T follicular helper cell (primary cell): ENCODE data around the gene BTF3L4.
"Not testable (repeated sequence)": the region's sequence is repeated elsewhere in the genome, so short reads cannot be mapped to it uniquely, and the experiment has no call there.

Source experiments
- DNase-seq: peaks from one replicate; pipeline ENCODE4 v3.0.0-alpha.2; 2020; ENCODE audit warnings: low read depth

BTF3L4 gene

DNA sequence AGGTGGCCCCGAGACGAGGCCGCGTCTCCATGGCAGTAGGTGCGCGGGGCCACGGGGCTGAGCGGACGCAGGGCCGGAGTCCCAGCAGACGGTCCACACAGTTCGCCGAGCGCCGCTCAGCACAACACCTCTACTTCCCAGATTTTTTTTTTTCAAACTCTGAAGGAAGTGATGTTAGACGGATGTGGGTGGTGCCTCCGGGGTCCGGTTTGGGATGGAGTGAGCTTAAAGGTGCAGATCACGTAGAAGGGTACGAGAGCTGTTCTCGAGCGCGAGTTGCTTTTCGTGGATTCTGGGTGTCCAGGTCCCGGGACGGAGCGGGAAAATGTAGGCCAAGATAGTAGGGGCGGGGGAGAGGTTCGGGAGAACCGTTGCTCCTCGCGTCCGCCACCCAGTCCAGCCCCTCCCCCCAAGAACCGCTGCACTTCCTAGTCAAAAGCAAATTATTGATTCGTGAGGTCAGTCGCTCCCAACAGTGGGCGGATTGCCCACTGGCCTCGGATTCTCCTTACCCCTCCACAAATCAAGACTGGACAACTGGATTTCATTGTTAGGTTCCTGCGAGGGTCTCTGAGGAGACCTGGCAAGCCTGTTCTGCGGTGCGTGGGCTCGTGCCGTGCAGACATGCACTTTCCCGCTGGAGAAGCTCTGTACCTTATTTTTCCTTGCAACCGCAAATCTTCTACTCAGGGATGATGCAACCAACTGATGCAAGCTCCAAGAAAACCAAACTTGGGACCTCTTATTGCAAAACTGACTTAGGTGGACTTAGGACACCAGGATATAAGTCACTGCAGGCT lies 829 bp upstream of the BTF3L4 start, which contains the start of gene TXNDC12:
TSS of gene TXNDC12 (minus strand) at position 126 of the 800 bp plus-strand sequence. CDS start at position 31, 95 bp downstream.
- peak; percentile 43 for DNase-seq

GRCh38 chr1:52055866-52056162 lies 281 bp upstream of the BTF3L4 start:
- no peak for DNase-seq

- no peak for DNase-seq
Observed at GRCh38 chr1:52056937-52057231, 789 bp downstream of the BTF3L4 start.

- no peak for DNase-seq
Observed at GRCh38 chr1:52057255-52057654, 1.2 kb downstream of the BTF3L4 start.

- no peak for DNase-seq
Observed at GRCh38 chr1:52057876-52058415, 1.9 kb downstream of the BTF3L4 start.

DNA sequence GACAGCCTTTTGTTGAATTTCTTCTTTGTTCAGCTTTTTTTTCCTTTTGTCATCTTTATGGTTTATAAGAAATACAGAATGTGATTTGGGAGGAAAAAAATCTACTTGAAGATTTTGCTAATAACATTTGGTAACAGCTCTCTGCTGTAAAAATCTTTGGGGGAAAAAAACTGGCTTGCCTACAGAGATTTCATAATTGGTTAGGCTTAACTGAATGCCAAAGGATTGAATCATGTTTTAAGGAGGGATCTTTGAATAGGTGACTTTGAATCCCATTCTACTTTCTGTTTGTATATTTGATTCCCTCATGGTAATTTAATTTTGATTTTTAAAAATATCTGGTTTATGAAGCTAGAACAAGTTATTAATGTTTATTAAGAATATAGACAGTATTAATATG lies 3.2 kb downstream of the BTF3L4 start:
- no peak for DNase-seq

DNA sequence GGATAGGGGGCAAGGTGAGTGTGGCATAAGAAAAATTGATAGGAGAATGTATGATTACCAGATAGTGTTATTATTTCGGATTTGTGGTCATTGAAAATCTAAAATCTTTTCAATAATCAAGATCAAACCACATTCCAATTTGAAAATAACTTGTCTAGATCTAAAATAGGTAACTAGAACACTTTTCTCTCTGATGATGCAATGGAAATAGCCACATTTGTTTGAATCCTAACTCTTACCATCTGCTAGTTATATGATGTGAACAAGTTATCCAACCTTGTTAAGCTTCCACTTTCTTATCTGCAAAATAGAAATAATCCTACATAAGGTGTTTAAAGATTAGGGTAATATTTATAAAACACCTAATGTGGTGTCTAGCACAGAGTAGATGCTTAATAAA lies 3.8 kb downstream of the BTF3L4 start:
- no peak for DNase-seq

- no peak for DNase-seq
Observed at GRCh38 chr1:52060822-52061221, 4.7 kb downstream of the BTF3L4 start.

- no peak for DNase-seq
Observed at GRCh38 chr1:52063192-52063591, 7.1 kb downstream of the BTF3L4 start.

DNA sequence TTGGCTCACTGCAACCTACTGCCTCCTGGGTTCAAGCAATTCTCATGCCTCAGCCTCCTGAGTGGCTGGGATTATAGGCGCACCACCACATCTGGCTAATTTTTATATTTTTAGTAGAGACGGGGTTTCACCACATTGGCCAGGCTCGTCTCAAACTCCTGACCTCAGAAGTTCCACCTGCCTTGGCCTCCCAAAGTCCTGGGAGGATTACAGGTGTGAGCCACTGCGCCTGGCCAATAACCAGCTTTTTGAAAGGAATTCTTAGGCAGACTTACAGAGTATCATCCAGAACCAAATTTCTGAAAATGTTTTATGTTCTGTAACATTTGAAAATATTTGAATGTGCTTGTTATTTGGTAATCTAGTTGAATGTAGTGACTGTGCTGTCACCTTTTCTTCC lies 14.6 kb downstream of the BTF3L4 start:
- DNase-seq, result no peak

GRCh38 chr1:52072291-52072690 lies 16.2 kb downstream of the BTF3L4 start:
- DNase-seq, result no peak

DNA sequence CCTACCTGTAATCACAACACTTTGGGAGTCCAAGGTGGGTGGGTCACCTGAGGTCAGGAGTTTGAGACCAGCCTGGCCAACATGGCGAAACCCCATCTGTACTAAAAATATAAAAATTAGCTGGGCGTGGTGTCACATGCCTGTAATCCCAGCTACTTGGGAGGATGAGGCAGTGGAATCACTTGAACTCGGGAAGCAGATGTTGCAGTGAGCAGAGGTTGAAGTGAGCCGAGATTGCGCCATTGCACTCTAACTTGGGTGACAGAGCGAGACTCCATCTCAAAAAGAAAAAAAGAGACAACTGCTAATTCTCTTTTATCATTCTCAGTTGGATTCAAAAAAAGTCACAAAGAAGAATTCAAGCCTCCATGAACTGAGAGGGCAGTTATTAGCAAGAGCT lies 21.2 kb downstream of the BTF3L4 start:
- DNase-seq, result not testable (repeated sequence)

DNA sequence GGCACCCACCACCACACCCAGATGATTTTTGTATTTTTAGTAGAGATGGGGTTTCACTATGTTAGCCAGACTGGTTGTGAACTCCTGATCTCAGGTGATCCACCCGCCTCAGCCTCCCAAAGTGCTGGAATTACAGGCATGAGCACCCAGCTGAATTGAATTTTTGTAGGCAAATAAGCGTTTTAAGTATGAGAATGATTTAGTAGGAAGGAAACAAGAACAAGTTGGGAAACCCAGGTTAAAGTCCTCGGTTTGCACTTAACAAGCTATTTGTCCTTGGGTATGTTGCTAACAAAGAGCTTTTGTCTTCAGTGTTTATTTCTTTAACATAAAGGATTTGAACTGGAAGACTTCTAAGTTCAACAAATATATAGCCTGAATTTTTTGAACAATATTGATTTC lies 23.9 kb downstream of the BTF3L4 start:
- no peak for DNase-seq

DNA sequence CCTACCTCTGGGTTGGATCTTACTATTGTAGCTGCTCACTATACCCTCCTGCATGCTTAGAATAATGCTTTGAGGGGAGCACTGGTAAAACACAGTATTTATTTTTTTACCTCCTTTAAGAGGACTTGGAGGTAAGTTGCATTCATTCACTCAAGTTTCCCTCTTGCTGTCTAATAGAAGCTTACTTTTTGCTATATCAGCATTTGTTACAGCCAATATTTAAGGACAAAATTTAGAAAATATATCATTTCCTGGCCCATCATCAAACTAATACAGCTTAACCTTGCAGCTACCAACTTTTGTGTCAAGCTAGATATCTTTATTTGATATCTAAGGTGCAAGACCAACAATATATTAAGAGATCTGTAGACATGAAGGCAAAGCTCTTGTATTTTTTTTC lies 31.8 kb downstream of the BTF3L4 start:
- not testable (repeated sequence) for DNase-seq

DNA sequence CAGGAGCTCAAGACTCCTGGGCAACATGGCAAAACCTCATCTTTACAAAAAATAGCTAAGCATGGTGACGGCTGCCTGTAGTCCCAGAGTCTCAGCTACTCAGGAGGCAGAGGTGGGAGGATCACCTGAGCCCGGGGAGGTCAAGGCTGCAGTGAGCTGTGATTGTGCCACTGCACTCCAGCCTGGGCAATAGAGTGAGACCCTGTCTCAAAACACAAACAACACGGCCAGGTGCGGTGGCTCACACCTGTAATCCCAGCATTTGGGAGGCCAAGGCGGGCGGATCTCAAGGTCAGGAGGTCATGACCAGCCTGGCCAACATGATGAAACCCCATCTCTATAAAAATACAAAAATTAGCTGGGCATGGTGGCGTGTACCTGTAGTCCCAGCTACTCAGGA lies 38.2 kb downstream of the BTF3L4 start:
- not testable (repeated sequence) for DNase-seq

DNA sequence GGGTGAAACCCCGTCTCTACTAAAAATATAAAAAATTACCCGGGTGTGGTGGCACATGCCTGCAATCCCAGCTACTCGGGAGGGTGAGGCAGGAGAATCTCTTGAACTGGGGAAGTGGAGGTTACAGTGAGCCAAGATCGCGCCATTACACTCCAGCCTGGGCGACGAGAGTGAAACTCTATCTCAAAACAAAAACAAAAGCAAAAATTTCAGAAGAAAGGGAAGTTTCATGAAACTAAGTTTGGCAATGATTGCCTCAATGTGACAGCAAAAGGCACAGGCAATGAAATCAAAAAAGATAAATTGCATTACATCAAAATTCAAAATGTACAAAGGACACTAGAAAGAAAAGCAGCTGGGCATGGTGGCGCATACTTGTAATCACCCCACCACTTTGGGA lies 40.1 kb downstream of the BTF3L4 start:
- DNase-seq, result no peak

- DNase-seq, result no peak
Observed at GRCh38 chr1:52098139-52098871, 42.2 kb downstream of the BTF3L4 start.

GRCh38 chr1:52102336-52103013 lies 46.4 kb downstream of the BTF3L4 start:
- no peak for DNase-seq

DNA sequence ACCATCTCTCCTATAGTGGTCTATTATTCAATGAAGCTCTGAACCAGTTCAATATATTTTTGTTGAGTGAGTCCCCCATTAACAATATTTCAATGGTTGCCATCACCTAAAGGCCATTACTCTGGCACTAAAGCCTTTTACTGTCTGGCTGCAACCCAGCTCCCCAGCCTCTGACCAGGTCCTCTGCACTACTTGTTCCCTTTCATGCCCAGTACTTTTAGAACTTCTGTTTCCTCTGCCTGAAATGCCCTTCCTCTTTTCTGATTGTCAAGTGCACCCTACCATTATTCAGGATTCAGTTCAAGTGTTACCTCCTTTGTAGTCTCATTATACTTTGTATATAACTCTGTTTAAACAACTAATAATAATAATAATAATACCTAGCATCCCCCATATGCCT lies 55.4 kb downstream of the BTF3L4 start:
- DNase-seq, result no peak

DNA sequence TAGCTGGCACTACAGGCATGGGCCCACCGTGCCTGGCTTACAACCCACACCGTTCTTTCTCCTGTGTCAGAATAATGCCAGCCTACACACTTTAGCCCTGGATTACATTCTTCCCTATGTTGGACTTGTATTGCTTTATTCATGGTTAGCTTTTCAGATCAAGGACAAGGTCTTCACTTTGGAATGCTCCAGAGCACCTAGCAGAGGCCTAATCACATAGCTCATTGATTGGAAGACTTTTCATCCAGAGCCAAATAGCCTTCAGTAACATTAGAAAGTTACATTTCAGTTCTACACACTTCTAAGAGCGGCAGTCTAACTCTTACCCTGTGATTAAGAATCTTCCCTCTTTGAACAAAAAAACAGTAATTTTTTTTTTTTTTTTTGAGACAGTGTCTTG lies 56.4 kb downstream of the BTF3L4 start:
- DNase-seq, result no peak

DNA sequence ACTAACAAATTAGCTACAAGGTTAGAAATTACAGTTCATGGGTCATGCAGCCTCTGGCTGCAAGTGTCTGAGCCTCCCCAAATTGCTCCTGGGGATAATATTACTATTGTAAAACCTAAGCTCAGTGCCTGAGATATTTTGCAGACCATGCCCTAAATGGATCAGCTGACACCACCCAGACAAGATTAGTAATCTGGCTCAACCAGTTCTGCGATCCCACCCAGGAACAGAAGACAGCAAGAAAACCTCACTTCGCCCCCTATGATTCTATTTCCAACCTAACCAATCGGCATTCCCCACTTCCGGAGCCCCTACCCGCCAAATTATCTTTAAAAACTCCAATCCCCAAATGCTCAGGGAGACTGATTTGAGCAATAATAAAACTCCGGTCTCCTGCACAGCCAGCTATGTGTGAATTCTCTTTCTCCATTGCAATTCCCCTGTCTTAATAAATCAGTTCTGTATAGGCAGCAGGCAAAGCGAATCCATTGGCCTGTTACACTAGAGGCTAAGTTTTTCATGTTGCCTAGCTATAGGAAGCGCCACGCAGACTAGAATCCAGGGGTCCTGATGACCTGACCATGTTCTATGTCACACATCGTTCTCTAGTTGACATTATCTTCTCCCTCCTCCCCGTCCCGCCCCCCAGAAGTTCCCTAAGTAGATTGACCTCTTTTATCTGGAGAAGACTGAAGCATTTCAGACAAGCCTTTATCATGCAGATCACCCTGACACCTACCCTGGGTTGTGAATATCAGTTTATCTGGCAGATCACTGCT lies 63.4 kb downstream of the BTF3L4 start:
- no peak for DNase-seq

- no peak for DNase-seq
Observed at GRCh38 chr1:52122384-52122783, 66.3 kb downstream of the BTF3L4 start.
